HCT116 (cell line): ENCODE results near the gene CD40. TPM values are rescaled to one million over a fixed set of nuclear protein-coding genes. Genes with fewer than 3 reads are reported as not detected.

Source experiments
- ATAC-seq: fragments of 200-7000 bp; cut with Tn5 transposase; 2 replicates; pipeline ENCODE4 v1.9.1; 2020; ENCODE audit warnings: mild to moderate bottlenecking, moderate library complexity
- BruUV-seq: library from RNA; stranded (reverse); fragments of 400-500 nt; replicated peaks from 2 replicates; lab custom pipeline; 2021; lab: Mats Ljungman, UMichigan
- CTCF ChIA-PET: fragments of 300-600 bp; sonication (Branson Sonifier 250); formaldehyde crosslinking; loops from one replicate; lab custom pipeline; 2021; ENCODE audit warnings: antibody characterized with exemption; lab: Charles Lee
- POLR2A ChIA-PET: fragments of 300-600, 350-600 bp; sonication (Branson Sonifier 250); formaldehyde crosslinking; loops from one replicate; lab custom pipeline; 2021; ENCODE audit warnings: antibody characterized with exemption; lab: Charles Lee
- RAD21 ChIA-PET, 2 experiments: fragments of 300-600 bp; sonication (Branson Sonifier 250); formaldehyde crosslinking; loops; one replicate each; lab custom pipeline; 2023; ENCODE audit warnings: low total read pairs in 2 of 2; ENCODE audit not compliant: uncharacterized antibody in 2 of 2, unreplicated experiment in 2 of 2, low non-redundant PET in 1 of 2; lab: Charles Lee
- DNase-seq: peaks from one replicate; pipeline ENCODE4 v3.0.0-alpha.2; 2010; ENCODE audit warnings: low read depth, low spot score
- H2AFZ ChIP-seq: fragments of 200-600 bp; shearing (Covaris generic), sonication (generic); 2 replicates; pipeline ENCODE4 v1.6.1; 2017; ENCODE audit warnings: low read depth, mixed run types, mixed read lengths, antibody characterized with exemption, low read length; ENCODE audit not compliant: poor library complexity, severe bottlenecking
- H3K27ac ChIP-seq: 2 replicates; pipeline ENCODE4 v1.5.1; 2012; ENCODE audit warnings: low read depth, low read length
- H3K27me3 ChIP-seq: fragments of 200-600 bp; sonication (generic); 2 replicates; pipeline ENCODE4 v1.6.1; 2016; ENCODE audit warnings: mixed run types, low read length, mixed read lengths; ENCODE audit not compliant: insufficient read depth
- H3K36me3 ChIP-seq, 2 experiments: fragments of 200-500 bp in 1 of 2; fragments of 200-600 bp in 1 of 2; sonication (Bioruptor generic) in 1 of 2; sonication (generic) in 1 of 2; 2 replicates each; pipeline versions ENCODE4 v1.5.1 to v1.6.1; 2014 to 2016; ENCODE audit warnings: low read length in 2 of 2, inconsistent platforms in 1 of 2, mixed read lengths in 1 of 2, mixed run types in 1 of 2; ENCODE audit not compliant: insufficient read depth in 2 of 2, control insufficient read depth in 1 of 2
- H3K4me1 ChIP-seq, 2 experiments: fragments of 200-600 bp in 1 of 2; sonication (generic) in 1 of 2; 2 replicates each; pipeline versions ENCODE4 v1.5.1 to v1.6.1; 2012 to 2017; ENCODE audit warnings: low read length in 2 of 2, inconsistent platforms in 1 of 2, mild to moderate bottlenecking in 1 of 2, mixed read lengths in 1 of 2, mixed run types in 1 of 2, moderate library complexity in 1 of 2; ENCODE audit not compliant: insufficient read depth in 2 of 2, control insufficient read depth in 1 of 2
- H3K4me2 ChIP-seq: fragments of 200-600 bp; sonication (generic); 2 replicates; pipeline ENCODE4 v1.6.1; 2017; ENCODE audit warnings: mixed run types, low read length, mixed read lengths
- H3K4me3 ChIP-seq, 2 experiments: fragments of 200-600 bp in 1 of 2; sonication (generic) in 1 of 2; replicated peaks in 1 of 2; 2 replicates each; pipeline ENCODE4 v1.5.1; 2011 to 2016; ENCODE audit warnings: low read length in 2 of 2, control low read depth in 1 of 2, low read depth in 1 of 2, mild to moderate bottlenecking in 1 of 2, mixed read lengths in 1 of 2, mixed run types in 1 of 2
- H3K79me2 ChIP-seq: fragments of 200-600 bp; sonication (generic); 2 replicates; pipeline ENCODE4 v1.6.1; 2017; ENCODE audit warnings: mild to moderate bottlenecking, mixed run types, low read length, moderate library complexity, mixed read lengths; ENCODE audit not compliant: insufficient read depth
- H3K9ac ChIP-seq: fragments of 200-600 bp; sonication (generic); 2 replicates; pipeline ENCODE4 v1.6.1; 2016; ENCODE audit warnings: low read length, mixed read lengths
- H3K9me2 ChIP-seq: fragments of 200-600 bp; sonication (generic), shearing (Covaris generic); 2 replicates; pipeline ENCODE4 v1.6.1; 2017; ENCODE audit warnings: mixed run types, mild to moderate bottlenecking, moderate library complexity; ENCODE audit not compliant: insufficient read depth
- H3K9me3 ChIP-seq, 2 experiments: fragments of 200-500 bp in 1 of 2; fragments of 200-600 bp in 1 of 2; sonication (Bioruptor generic) in 1 of 2; sonication (generic) in 1 of 2; 2 replicates each; pipeline ENCODE4 v1.6.1; 2014 to 2017; ENCODE audit warnings: low read length in 2 of 2, mixed read lengths in 2 of 2, inconsistent platforms in 1 of 2, low read depth in 1 of 2, mild to moderate bottlenecking in 1 of 2, mixed run types in 1 of 2, moderate library complexity in 1 of 2; ENCODE audit not compliant: control insufficient read depth in 1 of 2, insufficient read depth in 1 of 2
- H4K20me1 ChIP-seq: fragments of 200-600 bp; sonication (generic), shearing (Covaris generic); 2 replicates; pipeline ENCODE4 v1.6.1; 2017; ENCODE audit warnings: mixed run types, mild to moderate bottlenecking, moderate library complexity; ENCODE audit not compliant: insufficient read depth
- MAX ChIP-seq: IDR thresholded peaks from 2 replicates; pipeline ENCODE4 v1.6.1; 2012
- intact Hi-C: fragments of 100-400 bp; cut with micrococcal nuclease; formaldehyde crosslinking; loops from 2 replicates; pipeline ENCODE4 v1.10.0; 2022
- total RNA-seq: library from RNA; stranded (reverse); gene quantifications from one replicate; pipeline ENCODE4 v1.2.1, GENCODE V29; 2021; ENCODE audit not compliant: unreplicated experiment
- TF ChIP-seq, protein P1 (sequence below), 3 experiments: fragments of 200-600 bp in 1 of 3; sonication (generic) in 1 of 3; IDR thresholded peaks in 2 of 3; conservative IDR thresholded peaks in 1 of 3; 2 replicates each; pipeline ENCODE4 v1.5.1; 2012 to 2017; ENCODE audit warnings: low read depth in 2 of 3, low read length in 2 of 3, antibody characterized with exemption in 1 of 3, borderline replicate concordance in 1 of 3, control low read depth in 1 of 3, mild to moderate bottlenecking in 1 of 3, mixed read lengths in 1 of 3, mixed run types in 1 of 3, moderate library complexity in 1 of 3; ENCODE audit not compliant: insufficient read depth in 1 of 3
- TF ChIP-seq, protein P2 (sequence below): IDR thresholded peaks from 2 replicates; pipeline ENCODE4 v1.6.1; 2012; ENCODE audit warnings: low read depth
- TF ChIP-seq, protein P3 (sequence below): IDR thresholded peaks from 2 replicates; pipeline ENCODE4 v1.6.1; 2011; ENCODE audit warnings: mild to moderate bottlenecking, low read length, moderate library complexity; ENCODE audit not compliant: insufficient replicate concordance; ENCODE audit errors: extremely low read depth

CD40 gene
- total RNA-seq, 1 experiment from 2014 or later, result 21.3 TPM

DNA sequence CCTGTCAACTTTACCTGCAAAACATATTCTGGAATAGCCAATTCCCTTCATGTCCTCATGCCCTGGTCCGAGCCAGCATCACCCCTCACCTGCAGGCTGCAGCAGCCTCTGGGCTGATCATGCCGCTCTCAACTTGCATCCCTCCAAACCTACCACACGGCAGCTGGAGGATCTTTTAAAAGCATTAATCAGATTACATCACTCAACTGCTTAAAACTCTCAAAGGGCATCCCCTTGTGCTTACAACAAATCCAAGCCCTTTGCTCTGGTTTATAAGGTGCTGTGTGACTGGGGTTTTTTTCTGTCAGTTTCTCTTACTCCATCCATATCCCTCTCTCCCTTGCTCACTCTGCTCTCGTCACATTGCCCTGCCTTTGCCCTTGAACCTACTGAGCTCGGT is 24.0 kb downstream of the CD40 start:
- no peak overlapping the region for H3K4me3 ChIP-seq
- H3K79me2 ChIP-seq, result no peaks in the 10 kb centered on the region
- peaks cover 18% of the 10 kb centered on the region for H3K27me3 ChIP-seq
- H2AFZ ChIP-seq, result no peak overlapping the region
- ChIA-PET POLR2A (no interaction called here), CTCF (no interaction called here), RAD21 (no interaction called here)
- no peak for DNase-seq
- H3K4me1 ChIP-seq, result peaks cover 4 to 5% of the 10 kb centered on the region in 2 experiments; a peak in 3 of 4 replicates
- H3K9me2 ChIP-seq, result no peaks in the 10 kb centered on the region
- H3K9me3 ChIP-seq, result no peaks in the 10 kb centered on the region
- no peaks in the 10 kb centered on the region for H4K20me1 ChIP-seq
- H3K27ac ChIP-seq, result no peak overlapping the region
- no peak for ATAC-seq
- H3K36me3 ChIP-seq, result no peaks in the 10 kb centered on the region
- TF ChIP-seq, protein P1, sequence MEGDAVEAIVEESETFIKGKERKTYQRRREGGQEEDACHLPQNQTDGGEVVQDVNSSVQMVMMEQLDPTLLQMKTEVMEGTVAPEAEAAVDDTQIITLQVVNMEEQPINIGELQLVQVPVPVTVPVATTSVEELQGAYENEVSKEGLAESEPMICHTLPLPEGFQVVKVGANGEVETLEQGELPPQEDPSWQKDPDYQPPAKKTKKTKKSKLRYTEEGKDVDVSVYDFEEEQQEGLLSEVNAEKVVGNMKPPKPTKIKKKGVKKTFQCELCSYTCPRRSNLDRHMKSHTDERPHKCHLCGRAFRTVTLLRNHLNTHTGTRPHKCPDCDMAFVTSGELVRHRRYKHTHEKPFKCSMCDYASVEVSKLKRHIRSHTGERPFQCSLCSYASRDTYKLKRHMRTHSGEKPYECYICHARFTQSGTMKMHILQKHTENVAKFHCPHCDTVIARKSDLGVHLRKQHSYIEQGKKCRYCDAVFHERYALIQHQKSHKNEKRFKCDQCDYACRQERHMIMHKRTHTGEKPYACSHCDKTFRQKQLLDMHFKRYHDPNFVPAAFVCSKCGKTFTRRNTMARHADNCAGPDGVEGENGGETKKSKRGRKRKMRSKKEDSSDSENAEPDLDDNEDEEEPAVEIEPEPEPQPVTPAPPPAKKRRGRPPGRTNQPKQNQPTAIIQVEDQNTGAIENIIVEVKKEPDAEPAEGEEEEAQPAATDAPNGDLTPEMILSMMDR (IDR thresholded peaks at IDR 0.05 in 2 of 3, conservative IDR thresholded peaks at IDR 0.05 in 1 of 3; ENCODE audit: borderline replicate concordance in 1 of 3, insufficient read depth in 1 of 3, low read depth in 2 of 3, low read length in 2 of 3), result no peak
- TF ChIP-seq MAX, result no peak
- TF ChIP-seq, protein P2, sequence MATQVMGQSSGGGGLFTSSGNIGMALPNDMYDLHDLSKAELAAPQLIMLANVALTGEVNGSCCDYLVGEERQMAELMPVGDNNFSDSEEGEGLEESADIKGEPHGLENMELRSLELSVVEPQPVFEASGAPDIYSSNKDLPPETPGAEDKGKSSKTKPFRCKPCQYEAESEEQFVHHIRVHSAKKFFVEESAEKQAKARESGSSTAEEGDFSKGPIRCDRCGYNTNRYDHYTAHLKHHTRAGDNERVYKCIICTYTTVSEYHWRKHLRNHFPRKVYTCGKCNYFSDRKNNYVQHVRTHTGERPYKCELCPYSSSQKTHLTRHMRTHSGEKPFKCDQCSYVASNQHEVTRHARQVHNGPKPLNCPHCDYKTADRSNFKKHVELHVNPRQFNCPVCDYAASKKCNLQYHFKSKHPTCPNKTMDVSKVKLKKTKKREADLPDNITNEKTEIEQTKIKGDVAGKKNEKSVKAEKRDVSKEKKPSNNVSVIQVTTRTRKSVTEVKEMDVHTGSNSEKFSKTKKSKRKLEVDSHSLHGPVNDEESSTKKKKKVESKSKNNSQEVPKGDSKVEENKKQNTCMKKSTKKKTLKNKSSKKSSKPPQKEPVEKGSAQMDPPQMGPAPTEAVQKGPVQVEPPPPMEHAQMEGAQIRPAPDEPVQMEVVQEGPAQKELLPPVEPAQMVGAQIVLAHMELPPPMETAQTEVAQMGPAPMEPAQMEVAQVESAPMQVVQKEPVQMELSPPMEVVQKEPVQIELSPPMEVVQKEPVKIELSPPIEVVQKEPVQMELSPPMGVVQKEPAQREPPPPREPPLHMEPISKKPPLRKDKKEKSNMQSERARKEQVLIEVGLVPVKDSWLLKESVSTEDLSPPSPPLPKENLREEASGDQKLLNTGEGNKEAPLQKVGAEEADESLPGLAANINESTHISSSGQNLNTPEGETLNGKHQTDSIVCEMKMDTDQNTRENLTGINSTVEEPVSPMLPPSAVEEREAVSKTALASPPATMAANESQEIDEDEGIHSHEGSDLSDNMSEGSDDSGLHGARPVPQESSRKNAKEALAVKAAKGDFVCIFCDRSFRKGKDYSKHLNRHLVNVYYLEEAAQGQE, result no peak
- TF ChIP-seq, protein P3, sequence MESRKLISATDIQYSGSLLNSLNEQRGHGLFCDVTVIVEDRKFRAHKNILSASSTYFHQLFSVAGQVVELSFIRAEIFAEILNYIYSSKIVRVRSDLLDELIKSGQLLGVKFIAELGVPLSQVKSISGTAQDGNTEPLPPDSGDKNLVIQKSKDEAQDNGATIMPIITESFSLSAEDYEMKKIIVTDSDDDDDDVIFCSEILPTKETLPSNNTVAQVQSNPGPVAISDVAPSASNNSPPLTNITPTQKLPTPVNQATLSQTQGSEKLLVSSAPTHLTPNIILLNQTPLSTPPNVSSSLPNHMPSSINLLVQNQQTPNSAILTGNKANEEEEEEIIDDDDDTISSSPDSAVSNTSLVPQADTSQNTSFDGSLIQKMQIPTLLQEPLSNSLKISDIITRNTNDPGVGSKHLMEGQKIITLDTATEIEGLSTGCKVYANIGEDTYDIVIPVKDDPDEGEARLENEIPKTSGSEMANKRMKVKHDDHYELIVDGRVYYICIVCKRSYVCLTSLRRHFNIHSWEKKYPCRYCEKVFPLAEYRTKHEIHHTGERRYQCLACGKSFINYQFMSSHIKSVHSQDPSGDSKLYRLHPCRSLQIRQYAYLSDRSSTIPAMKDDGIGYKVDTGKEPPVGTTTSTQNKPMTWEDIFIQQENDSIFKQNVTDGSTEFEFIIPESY, result no peak
- no peak overlapping the region for H3K9ac ChIP-seq
- intact Hi-C loops, result no loop called here
- BruUV-seq, result no TSS peak
- no peak overlapping the region for H3K4me2 ChIP-seq
